GM19452 (cell line): Measurements from ENCODE around the gene TMEM147.

Source experiments
- ATAC-seq: cut with Tn5 transposase; IDR thresholded peaks from one replicate; pipeline ENCODE4 v1.9.1; 2021; ENCODE audit not compliant: unreplicated experiment

TMEM147 gene

DNA sequence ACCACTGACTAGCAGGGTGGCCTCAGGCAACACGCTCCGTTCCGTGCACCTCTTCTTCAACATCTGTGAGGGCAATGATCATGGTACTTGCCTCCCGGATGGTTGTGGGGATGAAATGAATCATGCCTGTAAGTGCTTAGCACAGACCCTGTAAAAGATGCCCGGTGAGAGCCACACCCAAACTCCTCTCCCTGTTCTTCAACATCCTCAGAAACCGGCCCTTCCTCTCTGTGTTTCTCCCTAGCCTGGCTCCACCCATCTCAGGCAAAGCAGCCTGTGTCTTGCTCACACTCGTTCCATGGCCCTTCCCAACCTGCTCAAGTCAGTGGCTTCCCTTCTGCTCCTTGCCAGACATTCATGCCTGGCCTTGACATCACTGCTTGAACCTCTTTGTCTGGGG is 26.1 kb upstream of the TMEM147 start:
- no peak for ATAC-seq

DNA sequence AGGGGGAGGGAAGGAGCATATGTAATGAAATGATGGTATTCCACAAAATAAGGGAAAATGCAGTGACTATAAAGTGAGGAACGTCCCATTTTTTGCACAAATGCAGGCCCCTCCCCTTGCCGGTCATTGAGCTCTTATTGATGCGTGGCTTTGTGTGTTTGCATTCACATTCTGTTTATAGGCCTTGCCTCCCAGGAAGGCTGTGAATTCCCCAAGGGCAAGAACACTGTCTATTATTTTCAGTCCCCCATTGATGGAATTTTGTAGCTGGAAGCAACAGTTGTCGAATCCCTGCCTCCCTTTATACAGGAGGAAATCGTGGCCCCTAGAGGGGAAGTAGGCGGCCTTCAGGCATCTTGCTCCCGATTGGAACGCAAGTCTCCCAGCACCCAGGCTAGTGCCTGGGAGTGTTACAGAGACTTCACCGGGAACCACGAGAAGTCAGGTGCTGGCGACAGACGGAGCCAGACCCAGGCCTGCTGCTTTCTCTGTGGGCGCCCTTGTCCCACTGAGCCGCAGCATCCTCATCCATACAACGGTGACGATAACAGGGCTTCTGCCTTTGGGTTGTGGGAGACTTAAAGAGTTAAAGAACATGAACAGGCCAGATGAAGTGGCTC is 24.2 kb upstream of the TMEM147 start:
- no peak for ATAC-seq

DNA sequence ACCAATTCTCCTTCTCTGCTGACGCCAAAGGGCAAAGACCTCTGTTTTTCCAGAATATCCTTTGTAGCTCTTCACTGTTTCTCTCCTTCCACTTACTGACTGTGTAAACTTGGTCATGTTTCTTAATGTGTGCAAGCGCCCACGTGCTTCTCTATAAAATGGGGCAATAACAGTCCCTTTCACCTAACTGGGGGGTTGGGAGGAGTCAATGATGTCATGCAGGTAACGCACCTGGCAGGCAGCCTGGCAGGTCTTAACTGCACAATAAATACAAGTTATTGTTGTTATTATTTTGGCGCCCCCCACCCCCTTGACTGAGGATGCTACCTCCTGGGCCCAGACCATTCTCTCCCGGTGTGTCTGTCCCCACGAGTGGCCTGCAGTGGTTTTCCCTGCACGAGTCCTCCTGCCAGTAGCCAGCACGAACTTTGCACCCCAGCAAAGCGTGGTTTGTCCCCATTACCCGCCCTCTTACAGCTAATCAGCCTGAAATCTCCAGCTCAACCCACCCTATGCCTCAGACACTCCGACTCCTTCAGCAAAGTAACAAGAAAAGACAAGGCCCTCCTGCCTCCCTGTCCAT is 22.6 kb upstream of the TMEM147 start:
- ATAC-seq, result no peak

DNA sequence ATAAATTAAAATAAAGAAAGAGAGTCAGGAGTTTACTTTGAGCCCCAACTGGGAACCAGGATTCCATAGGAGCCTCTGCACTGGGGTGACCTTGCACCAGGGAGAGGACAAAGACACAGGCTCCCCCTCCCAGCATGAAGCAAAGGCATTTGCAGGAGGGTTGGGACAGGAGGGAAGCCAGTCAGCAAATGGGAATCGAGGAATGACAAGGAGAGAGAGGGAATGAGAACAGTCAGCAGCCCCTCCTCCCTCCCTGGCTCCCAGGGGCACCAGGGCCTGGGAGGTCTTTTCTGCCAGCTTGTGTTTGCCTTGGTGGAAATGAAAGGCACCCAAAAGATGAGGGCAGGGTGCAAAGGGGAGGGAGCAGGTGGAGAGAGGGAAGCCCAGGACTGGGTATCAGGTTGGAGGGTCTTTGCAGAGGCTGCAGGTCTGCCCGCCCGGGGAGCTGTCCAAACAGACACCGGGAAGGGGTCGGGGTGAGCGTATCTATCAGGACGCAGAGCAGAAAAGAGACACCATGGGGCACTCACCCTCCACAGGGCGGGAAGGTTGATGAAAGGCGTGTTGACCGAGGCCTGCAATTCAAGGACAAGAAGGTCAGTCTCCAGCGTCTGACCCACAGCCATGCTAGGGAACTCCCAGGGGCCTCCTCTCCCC is 21.1 kb upstream of the TMEM147 start:
- no peak for ATAC-seq

DNA sequence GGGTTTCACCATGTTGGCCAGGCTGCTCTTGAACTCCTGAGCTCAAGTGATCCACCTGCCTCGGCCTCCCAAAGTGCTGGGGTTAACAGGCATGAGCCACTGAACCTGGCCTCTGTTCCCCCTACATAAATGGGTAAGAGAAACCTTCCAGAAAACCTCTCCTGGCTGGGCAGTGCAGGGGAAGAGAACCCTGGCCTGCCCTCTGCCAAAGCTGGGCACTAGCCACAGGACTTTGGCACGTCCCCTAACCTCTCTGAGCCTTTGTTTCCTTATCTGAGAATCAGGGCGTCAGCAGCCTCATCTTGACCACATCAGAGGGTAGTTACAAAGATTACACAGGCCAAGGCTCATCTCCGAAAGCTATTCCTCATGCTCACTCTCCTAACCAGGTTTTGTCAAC is 19.6 kb upstream of the TMEM147 start:
- no peak for ATAC-seq

DNA sequence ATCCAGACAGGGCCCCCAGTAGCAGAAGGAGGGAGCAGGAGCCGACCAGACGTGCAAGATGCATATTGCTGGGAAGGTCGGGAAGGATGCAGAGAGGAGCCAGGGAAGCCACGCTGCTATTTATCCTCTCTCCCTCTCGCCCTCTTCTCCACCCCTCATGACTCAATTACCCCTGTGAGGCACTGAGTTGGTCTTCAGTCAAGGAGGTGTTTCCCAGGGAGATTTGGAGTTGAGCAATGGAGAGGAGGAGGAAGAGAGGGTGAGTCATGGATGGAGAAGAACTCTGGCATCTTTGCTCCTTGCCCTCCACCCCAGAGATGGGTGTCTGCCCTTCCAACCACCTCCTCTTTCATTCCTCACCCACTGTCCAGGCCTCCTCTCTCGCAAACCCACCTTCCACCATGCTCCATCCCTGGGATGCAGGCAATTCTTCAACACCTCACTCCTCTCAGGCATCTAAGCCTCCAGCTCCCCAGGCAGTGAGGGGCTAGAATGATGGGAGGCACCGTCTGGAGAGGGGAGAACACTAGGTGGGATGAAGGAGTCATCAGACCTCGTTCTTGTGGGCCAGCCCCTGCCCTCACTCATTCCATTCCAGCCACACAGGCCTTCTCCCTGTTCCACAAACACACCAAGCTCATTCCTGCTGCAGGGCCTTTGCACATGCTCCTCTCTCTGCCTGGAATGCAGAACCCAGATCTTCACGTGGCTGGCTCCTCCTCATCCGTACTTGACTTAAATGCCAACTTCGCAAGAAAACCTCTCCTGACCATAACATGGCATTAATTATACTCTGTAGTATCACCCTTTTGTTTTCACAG is 17.0 kb upstream of the TMEM147 start, which contains the start of gene SBSN:
TSS of gene SBSN (minus strand) at position 94 of the 821 bp plus-strand sequence. CDS start at position 64, 30 bp downstream.
- ATAC-seq, result no peak

DNA sequence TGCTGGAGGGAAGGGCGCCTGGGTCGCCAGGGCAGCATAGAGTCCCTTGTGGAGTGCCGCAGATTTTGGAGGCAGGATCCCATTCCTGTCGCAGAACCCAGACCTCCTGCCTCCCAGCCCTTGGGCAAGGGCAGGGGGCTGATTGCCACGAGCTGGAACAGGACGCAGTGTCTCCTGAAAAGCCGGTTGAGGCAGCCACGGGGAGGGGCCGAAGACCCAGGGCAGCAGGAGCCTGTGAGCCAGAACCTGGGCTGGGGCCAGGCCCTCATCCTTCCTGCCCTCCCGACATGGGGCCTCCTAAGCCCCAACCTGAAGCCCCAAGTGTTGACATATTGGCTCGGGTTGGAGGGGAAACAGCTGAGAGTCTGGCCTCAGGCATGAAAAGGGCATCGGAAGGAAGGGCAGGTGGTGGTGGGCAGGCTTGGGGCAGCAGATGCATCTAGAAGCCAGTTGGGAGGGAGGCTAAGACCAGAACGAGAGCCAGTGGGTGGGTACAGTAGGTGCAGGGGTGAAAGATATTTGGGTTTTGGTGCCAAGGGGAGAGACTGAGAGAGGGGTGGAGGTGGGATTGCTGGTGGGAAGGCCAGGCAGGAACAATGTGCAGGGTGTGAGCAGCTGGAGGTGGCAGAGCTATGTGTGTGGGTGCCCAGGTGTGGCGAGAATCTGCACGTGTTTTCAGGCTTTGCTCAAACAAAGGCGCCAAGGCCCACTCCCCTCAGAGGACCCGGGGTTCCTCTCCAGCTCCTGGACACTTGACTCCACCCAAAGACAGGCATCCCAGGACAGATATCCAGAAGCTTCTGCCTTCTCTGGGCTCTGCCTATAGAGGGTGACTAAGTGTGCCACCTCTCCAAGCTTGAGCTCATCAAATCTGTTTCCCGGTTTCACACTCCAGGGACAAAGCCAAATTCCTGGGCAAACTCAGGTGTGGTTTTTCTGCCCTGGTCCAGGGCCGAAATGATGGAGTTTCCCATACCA is 15.9 kb upstream of the TMEM147 start:
- ATAC-seq, result no peak

DNA sequence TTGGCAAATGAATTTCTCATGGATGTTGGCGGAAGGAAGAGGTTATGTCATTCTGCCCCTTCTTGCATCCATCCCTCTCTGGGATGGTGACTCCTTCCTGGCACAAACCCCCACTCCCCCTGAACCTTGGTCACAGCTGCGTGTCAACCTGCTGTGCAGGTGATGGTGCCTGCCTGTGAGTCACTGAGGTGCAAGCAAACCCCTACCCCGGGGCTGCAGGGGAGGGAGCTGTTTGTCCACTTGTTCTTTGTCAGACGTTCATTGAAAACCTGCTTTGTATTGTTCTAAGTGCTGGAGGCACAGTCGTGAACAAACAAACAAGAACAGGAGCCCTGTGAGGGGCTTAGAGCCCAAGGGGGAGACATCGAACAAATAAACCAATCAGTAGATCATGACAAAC is 14.1 kb upstream of the TMEM147 start:
- ATAC-seq, result no peak

DNA sequence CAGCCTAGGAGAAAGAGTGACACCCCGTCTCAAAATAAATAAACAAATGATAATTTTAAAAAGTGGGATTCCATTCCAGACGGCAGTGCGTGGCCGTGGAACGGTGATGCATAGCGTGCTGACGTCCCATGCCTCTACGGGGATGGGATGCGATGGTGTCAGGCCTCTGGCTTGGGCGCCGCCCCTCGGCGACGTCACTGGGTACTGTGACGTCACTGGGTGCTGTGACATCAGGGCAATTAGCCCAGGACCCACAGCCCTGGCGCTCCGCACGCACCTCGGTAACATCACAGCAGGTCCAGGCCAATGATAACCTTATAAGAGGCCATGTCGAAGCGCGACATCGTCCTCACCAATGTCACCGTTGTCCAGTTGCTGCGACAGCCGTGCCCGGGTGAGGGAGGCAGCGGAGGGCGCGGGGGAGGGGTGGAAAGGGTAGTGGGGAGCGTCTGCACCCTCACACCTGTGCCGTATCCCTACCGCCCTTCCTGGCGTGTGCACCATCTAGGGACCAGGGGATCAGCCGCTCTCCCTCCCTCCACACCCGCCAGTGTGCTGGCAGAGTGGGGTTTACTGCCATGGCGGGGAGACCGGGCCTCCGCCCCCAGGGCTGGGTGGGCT is 12.1 kb upstream of the TMEM147 start, which contains the start of gene GAPDHS:
TSS of gene GAPDHS (plus strand) at position 256 of the 621 bp plus-strand sequence. CDS start at position 328, 72 bp downstream.
- ATAC-seq, result no peak

DNA sequence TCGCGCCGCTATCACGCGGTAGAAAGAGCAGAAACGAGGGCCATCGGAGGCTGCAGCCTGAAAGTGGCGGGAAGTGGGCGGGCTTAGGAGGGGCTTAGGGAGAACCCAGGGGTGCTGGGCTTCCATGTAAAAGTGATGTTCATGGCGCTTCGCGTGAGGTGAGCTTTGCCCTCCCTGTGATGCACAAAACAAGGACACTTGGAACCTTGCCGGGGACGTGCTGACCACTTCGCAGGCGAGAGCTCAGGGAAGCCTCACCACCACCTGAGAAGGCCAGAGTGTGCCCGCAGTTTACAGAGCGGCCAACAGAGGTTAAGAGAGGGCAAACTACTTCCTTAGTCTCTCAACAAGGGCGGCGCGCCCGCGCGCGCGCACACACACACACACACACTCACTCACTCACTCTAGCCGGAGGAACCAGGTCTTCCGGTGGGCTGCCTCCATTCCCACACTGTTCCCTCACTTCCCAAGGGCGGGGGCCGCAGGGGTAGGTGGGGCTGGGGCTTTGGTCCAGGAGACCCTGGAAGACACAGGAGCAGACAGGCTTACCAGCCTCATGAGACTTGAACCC is 11.5 kb upstream of the TMEM147 start:
- ATAC-seq, result no peak

DNA sequence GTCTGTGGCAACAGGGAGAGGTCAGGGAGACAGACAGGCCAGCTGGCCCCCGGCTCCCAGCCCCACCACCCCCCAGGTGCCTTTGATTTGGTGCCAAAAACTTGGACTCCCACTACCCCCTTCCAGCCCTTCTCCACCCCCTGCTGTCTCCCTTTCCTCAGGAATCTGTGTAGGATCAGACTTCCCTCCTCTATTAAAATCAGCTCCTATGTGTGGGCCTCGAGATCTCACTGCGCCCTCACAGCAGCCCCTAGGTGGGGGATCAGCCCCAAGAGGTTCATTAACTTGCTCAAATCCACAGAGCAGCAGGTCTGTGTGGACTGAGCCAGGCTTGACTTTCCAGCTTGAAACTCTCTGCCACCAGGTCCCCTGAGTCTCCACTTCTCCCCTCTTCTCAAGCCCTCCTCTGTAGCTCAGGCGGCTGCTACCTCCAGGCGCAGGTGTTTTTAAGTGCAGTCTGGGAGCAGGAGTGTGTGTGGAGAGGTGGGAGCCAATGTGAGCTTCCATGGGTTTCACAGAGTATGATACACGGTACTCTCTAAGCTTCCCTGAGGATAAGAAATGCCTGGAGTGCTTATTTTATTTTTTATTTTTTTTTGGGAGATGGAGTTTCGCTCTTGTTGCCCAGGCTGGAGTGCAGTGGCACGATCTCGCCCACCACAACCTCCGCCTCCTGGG is 10.5 kb upstream of the TMEM147 start:
- ATAC-seq, result no peak

DNA sequence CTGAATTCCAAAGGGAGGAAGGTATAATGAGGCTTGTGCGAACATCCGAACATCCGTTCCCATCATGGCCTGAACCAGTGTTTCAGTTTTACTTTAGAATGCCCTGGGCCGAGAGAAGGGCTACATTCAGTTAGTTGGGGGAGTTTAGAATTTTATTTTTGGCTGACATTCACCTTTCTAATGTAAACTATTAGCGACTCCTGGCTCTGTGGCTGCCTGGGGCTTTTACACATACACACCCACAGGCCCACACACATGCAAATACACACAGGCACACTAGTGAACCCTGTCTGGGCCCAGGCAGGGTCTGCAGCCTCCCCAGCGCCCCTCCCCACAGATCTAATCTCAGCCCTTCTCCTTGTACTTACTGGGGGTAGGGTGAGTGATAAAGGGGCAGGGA is 6.1 kb upstream of the TMEM147 start:
- no peak for ATAC-seq

DNA sequence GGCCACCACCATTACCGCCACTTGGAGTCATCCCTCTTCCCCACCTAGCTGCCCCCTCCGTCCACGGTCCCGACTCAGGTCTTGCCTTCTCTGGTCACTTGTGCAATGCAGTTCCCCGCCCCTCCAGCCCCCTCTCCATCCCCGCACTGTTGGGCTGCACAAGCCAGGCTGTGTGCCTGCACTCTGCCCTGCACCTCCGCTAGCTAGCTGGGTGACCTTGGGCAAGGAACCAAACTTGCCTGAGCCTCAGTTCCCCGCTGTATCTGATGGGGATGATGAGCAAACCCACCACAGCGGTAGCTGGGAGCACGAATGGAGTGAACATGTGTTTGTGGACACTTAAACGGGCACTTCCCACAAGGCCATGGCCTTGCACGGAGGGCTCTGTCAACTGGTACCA is 5.6 kb upstream of the TMEM147 start:
- no peak for ATAC-seq

DNA sequence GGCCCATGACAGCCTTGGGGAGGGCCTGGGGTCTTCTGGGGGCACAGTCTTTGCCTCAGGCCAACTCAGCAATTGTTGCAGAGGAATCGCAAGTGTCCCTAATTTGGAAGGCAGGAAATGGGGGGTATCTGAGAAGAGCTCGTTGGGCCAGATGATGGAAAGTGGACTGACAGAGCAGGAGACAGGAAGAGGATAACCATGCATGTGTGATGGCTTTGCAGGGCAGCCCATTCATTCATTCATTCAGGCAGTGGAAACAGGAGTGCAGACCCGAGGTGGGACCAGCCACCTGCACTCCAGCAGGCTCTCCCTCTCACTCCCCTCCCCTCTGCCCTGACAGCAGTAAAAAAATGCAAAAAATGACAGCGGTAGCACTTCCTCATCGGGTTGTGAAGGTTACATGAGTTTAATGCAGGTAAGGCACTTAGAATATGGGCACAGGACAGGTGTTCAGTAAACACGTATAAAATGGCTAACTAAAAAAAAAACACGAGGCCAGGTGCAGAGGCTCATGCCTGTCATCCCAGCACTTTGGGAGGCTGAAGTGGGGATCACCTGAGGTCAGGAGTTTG is 5.0 kb upstream of the TMEM147 start:
- no peak for ATAC-seq

DNA sequence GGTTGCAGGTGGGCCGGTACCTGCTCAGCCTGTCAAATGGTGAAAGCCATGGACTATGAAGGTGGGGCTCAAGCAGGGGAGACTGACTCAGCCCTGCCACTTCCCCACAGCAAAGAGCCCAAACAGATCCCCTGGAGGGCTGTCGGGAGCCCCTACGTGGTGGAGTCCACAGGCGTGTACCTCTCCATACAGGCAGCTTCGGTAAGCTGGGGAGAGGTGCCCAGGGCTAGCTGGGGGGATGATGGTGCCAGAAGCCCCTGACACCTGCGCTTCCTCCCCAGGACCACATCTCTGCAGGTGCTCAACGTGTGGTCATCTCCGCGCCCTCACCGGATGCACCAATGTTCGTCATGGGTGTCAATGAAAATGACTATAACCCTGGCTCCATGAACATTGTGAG is 3.2 kb upstream of the TMEM147 start:
- no peak for ATAC-seq

DNA sequence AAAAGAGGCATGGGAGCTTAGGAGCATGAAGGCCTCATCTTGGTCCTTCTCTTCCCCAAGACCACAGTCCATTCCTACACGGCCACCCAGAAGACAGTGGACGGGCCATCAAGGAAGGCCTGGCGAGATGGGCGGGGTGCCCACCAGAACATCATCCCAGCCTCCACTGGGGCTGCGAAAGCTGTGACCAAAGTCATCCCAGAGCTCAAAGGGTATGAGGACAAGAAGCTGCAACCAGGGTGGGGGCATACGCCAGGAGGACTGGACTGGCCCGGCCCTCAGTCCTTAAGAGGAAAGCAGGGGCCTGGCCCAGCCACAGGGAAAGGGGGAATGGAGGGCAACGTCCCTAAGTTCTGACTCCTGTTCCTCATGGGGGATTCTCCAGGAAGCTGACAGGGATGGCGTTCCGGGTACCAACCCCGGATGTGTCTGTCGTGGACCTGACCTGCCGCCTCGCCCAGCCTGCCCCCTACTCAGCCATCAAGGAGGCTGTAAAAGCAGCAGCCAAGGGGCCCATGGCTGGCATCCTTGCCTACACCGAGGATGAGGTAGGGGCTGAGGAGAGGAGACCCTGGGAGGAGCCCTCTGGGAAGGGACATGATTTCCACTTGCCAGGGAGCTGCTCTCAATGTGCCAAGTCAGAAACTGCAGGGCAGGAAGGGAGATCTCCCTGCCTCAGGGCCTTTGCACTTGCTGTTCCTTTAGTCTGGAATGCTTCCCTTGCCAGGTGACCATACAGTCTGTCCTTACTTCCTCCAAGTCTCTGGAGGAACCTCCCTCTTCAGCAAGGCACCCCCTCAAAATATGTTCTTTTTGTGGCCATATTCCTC is 1.9 kb upstream of the TMEM147 start:
- no peak for ATAC-seq

DNA sequence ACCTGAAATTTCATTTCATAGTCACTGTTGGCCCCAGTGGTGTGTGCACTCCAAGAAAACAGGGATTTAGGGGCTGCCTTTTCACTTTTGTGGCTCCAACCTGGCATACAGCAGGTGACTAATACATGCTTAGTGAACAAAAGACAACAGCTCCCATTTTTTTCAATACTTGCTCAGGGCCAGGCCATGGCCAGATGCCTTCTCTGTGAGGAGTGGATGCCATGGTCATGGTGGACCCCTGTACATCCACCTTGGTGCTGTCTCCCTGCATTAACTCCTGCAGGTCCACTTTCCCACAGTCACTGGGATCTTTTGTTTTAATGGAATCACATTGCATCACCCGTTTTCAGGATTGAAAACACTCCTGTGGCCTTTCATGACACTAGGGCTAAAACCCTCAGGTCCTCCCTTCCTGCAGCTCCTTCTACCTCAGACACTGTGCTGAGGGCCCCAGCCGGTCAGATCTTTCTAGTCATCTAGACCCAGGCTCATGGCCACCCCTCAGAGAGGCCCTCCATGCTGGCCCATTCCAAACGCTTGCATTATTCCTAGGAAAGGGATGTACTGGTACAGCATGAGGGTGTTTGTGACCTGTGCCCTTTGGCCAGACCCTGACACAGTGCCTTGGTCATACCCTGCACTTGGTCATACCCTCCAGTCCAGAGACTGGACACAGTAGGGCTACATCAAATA is 1.2 kb upstream of the TMEM147 start:
- ATAC-seq, result no peak
